GM04504 (cell line): ENCODE measurements around the gene BANF1.
"Not testable (repeated sequence)": the region's sequence is repeated elsewhere in the genome, so short reads cannot be mapped to it uniquely, and the experiment has no call there.

Experiments used
- DNase-seq: peaks from one replicate; pipeline ENCODE4 v3.0.0-alpha.2; 2012; ENCODE audit warnings: low read depth

Gene BANF1

GRCh38 chr11:65978391-65979238 is 23.7 kb upstream of the BANF1 start:
- DNase-seq, result no peak

GRCh38 chr11:65979261-65979759 is 23.0 kb upstream of the BANF1 start:
- no peak for DNase-seq

- no peak for DNase-seq
Observed at GRCh38 chr11:65981101-65981740, 21.1 kb upstream of the BANF1 start.

GRCh38 chr11:65981972-65982823 is 20.1 kb upstream of the BANF1 start:
- no peak for DNase-seq

GRCh38 chr11:65982824-65983588 is 19.3 kb upstream of the BANF1 start:
- no peak for DNase-seq

GRCh38 chr11:65983589-65983987 is 18.7 kb upstream of the BANF1 start:
- DNase-seq, result no peak

GRCh38 chr11:65987336-65987735 is 15.0 kb upstream of the BANF1 start:
- DNase-seq, result no peak

- peak; percentile 91 for DNase-seq
Observed at GRCh38 chr11:65988791-65989592, 13.3 kb upstream of the BANF1 start.

- no peak for DNase-seq
Observed at GRCh38 chr11:65992056-65992455, 10.2 kb upstream of the BANF1 start.

- no peak for DNase-seq
Observed at GRCh38 chr11:65997286-65997685, 5.0 kb upstream of the BANF1 start.

- peak; percentile 21 for DNase-seq
Observed at GRCh38 chr11:66002648-66003225, 434 bp downstream of the BANF1 start.

- DNase-seq, result no peak
Observed at GRCh38 chr11:66003291-66003690, 988 bp downstream of the BANF1 start.

GRCh38 chr11:66004186-66004585 is 1.9 kb downstream of the BANF1 start:
- DNase-seq, result no peak

- no peak for DNase-seq
Observed at GRCh38 chr11:66006134-66006890, 4.0 kb downstream of the BANF1 start.

- no peak for DNase-seq
Observed at GRCh38 chr11:66006891-66007176, 4.5 kb downstream of the BANF1 start.

- no peak for DNase-seq
Observed at GRCh38 chr11:66007201-66007634, 4.9 kb downstream of the BANF1 start.

- no peak for DNase-seq
Observed at GRCh38 chr11:66008095-66008467, 5.8 kb downstream of the BANF1 start.

- DNase-seq, result no peak
Observed at GRCh38 chr11:66008468-66009101, 6.3 kb downstream of the BANF1 start.

GRCh38 chr11:66010036-66010435 is 7.7 kb downstream of the BANF1 start:
- DNase-seq, result not testable (repeated sequence)
